K562 (cell line): ENCODE data around the gene VPS13D. TPM values are rescaled to one million over a fixed set of nuclear protein-coding genes. Genes with fewer than 3 reads are reported as not detected.

Experiments
- CBX5 ChIP-seq: IDR thresholded peaks from 2 replicates; pipeline ENCODE4 v1.6.1; 2014; ENCODE audit warnings: low read depth, borderline replicate concordance
- ETS2 ChIP-seq: IDR thresholded peaks from 2 replicates; pipeline ENCODE4 v1.6.1; 2016; ENCODE audit warnings: borderline replicate concordance, missing genetic modification characterization, mild to moderate bottlenecking, moderate library complexity, missing compliant biosample characterization; ENCODE audit not compliant: poor library complexity, severe bottlenecking
- HEY1 ChIP-seq: fragments of 250-450 bp; sonication (Bioruptor Pico); IDR thresholded peaks from 2 replicates; pipeline ENCODE4 v1.5.0; 2020; ENCODE audit warnings: mild to moderate bottlenecking, moderate library complexity, borderline replicate concordance
- HNRNPH1 ChIP-seq: fragments of 200-400 bp; formaldehyde crosslinking; optimal IDR thresholded peaks from 2 replicates; pipeline ENCODE3; 2017; ENCODE audit warnings: low read depth, mild to moderate bottlenecking, low read length, moderate library complexity
- KLF6 ChIP-seq: fragments of 250-450 bp; sonication (Bioruptor Pico); IDR thresholded peaks from 2 replicates; pipeline ENCODE4 v1.4.0; 2020; ENCODE audit warnings: mild to moderate bottlenecking, moderate library complexity, borderline replicate concordance
- RCOR1 ChIP-seq, 2 experiments: IDR thresholded peaks; 2 replicates each; pipeline ENCODE4 v1.6.1; 2012; ENCODE audit warnings: low read depth in 2 of 2, low read length in 2 of 2, borderline replicate concordance in 1 of 2, improper control_type of control experiment in 1 of 2
- TEAD2 ChIP-seq: fragments of 450-650 bp; IDR thresholded peaks from 2 replicates; pipeline ENCODE4 v1.6.1; 2016; ENCODE audit warnings: missing genetic modification characterization, control low read depth, missing compliant biosample characterization
- XRCC4 ChIP-seq: IDR thresholded peaks from one replicate; pipeline ENCODE4 v1.6.1; 2011; ENCODE audit not compliant: insufficient read depth, insufficient read length; ENCODE audit errors: extremely low read depth
- ZFX ChIP-seq: sonication (generic); formaldehyde crosslinking; IDR thresholded peaks from 2 replicates; pipeline ENCODE4 v1.8.0; 2022; ENCODE audit warnings: mild to moderate bottlenecking, missing genetic modification reagents, moderate library complexity
- ZKSCAN8 ChIP-seq: fragments of 200-800 bp; sonication (Bioruptor generic); IDR thresholded peaks from 2 replicates; pipeline ENCODE4 v1.6.1; 2016; ENCODE audit warnings: missing genetic modification characterization, missing compliant biosample characterization
- ZNF507 ChIP-seq: conservative IDR thresholded peaks from 2 replicates; pipeline ENCODE4 v1.6.1; 2017; ENCODE audit warnings: missing genetic modification characterization, missing compliant biosample characterization
- ZNF76 ChIP-seq: fragments of 250-450 bp; sonication (Bioruptor Pico); IDR thresholded peaks from 2 replicates; pipeline ENCODE4 v1.4.0; 2020; ENCODE audit warnings: mild to moderate bottlenecking, moderate library complexity, borderline replicate concordance
- polyA plus RNA-seq, 8 experiments: library from polyadenylated mRNA; depleted of rRNA in 4 of 8; stranded (reverse) in 5 of 8; unstranded in 3 of 8; fragments of >200 nt; fragmentation: Nextera tagmentation in 2 of 8; fragmentation: Illumina TruSeq in 1 of 8; extraction: Ambion mirVana in 2 of 8; extraction: Trizol in 1 of 8; gene quantifications; 2 replicates each; pipeline versions ENCODE4 v1.2.1 to v1.2.3, GENCODE V29; 2011 to 2014; ENCODE audit warnings: inconsistent platforms in 1 of 8, missing spikeins in 1 of 8
- total RNA-seq, 7 experiments: library from RNA; depleted of rRNA in 6 of 7; stranded (reverse); fragments of >200 nt in 6 of 7; fragmentation: Illumina TruSeq in 2 of 7; extraction: Trizol in 2 of 7; gene quantifications; 2 replicates each; pipeline versions ENCODE4 v1.2.1 to v1.2.3, GENCODE V29; 2011 to 2021; ENCODE audit warnings: low replicate concordance in 1 of 7
- TF ChIP-seq, protein P1 (sequence below): sonication (generic); formaldehyde crosslinking; IDR thresholded peaks from 2 replicates; pipeline ENCODE4 v1.8.1; 2023; ENCODE audit warnings: mild to moderate bottlenecking, missing genetic modification reagents
- TF ChIP-seq, protein P2 (sequence below): fragments of 450-650 bp; formaldehyde crosslinking; IDR thresholded peaks from 2 replicates; pipeline ENCODE4 v1.4.0; 2022; ENCODE audit warnings: mild to moderate bottlenecking, moderate library complexity
- TF ChIP-seq, protein P3 (sequence below): fragments of 450-650 bp; formaldehyde crosslinking; IDR thresholded peaks from 2 replicates; pipeline ENCODE4 v1.4.0; 2022; ENCODE audit warnings: missing genetic modification characterization
- TF ChIP-seq, protein P4 (sequence below), 2 experiments: fragments of 450-650 bp in 1 of 2; IDR thresholded peaks; 2 replicates each; pipeline ENCODE4 v1.6.1; 2011 to 2017; ENCODE audit warnings: low read depth in 2 of 2, antibody characterized with exemption in 1 of 2, borderline replicate concordance in 1 of 2, low read length in 1 of 2, mild to moderate bottlenecking in 1 of 2, mixed read lengths in 1 of 2; ENCODE audit not compliant: control insufficient read depth in 1 of 2
- TF ChIP-seq, protein P5 (sequence below), 2 experiments: fragments of 250-450 bp in 1 of 2; fragments of 450-650 bp in 1 of 2; sonication (Bioruptor Pico) in 1 of 2; IDR thresholded peaks; 2 replicates each; pipeline versions ENCODE4 v1.6.1 to v1.8.0; 2016 to 2021; ENCODE audit warnings: mild to moderate bottlenecking in 2 of 2, moderate library complexity in 2 of 2, missing compliant biosample characterization in 1 of 2, missing genetic modification characterization in 1 of 2
- TF ChIP-seq, protein P6 (sequence below): sonication (generic); formaldehyde crosslinking; IDR thresholded peaks from 2 replicates; pipeline ENCODE4 v1.8.0; 2022; ENCODE audit warnings: mild to moderate bottlenecking, missing genetic modification reagents

VPS13D gene
- total and polyA plus RNA-seq, 9 of the 15 experiments (the other 6 are each of a cell fraction or from before 2014, with no cell fraction given) = 6.1 to 51.5 (median 38.5) TPM

DNA sequence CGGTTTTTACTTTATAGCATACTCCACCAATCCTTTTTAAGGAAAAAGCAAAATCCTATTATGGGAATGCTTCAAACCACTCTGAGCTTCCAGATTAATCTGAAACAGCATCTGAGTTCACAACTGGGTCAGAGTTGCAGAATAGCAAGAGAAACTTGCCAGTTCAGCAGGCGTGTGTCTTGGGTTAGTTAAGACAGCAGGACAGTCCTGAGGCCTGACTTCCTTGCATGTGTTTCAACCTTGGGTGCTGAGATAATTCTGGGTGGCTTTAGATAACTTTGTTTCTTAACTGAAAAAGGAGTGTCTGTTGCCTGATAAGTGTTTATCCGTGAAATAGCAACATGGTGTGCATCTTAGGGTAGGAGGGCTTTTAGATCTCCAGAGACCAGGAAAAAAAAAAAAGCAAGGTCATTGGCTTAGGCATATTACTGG, 218.9 kb downstream of the VPS13D start (continued):
- TF ChIP-seq, protein P1, sequence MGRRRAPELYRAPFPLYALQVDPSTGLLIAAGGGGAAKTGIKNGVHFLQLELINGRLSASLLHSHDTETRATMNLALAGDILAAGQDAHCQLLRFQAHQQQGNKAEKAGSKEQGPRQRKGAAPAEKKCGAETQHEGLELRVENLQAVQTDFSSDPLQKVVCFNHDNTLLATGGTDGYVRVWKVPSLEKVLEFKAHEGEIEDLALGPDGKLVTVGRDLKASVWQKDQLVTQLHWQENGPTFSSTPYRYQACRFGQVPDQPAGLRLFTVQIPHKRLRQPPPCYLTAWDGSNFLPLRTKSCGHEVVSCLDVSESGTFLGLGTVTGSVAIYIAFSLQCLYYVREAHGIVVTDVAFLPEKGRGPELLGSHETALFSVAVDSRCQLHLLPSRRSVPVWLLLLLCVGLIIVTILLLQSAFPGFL (CRISPR knock-in tag) = no peak
- no peak for TF ChIP-seq TEAD2 (tag)
- peak; percentile 90; the same call in 1 of the 2 replicates for TF ChIP-seq ZKSCAN8 (CRISPR knock-in tag)
- TF ChIP-seq, protein P2, sequence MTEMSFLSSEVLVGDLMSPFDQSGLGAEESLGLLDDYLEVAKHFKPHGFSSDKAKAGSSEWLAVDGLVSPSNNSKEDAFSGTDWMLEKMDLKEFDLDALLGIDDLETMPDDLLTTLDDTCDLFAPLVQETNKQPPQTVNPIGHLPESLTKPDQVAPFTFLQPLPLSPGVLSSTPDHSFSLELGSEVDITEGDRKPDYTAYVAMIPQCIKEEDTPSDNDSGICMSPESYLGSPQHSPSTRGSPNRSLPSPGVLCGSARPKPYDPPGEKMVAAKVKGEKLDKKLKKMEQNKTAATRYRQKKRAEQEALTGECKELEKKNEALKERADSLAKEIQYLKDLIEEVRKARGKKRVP (CRISPR knock-in tag) = peak; percentile 80
- no peak for TF ChIP-seq XRCC4
- no peak for TF ChIP-seq ZNF507 (tag)
- no peak for TF ChIP-seq HNRNPH1
- TF ChIP-seq, protein P3, sequence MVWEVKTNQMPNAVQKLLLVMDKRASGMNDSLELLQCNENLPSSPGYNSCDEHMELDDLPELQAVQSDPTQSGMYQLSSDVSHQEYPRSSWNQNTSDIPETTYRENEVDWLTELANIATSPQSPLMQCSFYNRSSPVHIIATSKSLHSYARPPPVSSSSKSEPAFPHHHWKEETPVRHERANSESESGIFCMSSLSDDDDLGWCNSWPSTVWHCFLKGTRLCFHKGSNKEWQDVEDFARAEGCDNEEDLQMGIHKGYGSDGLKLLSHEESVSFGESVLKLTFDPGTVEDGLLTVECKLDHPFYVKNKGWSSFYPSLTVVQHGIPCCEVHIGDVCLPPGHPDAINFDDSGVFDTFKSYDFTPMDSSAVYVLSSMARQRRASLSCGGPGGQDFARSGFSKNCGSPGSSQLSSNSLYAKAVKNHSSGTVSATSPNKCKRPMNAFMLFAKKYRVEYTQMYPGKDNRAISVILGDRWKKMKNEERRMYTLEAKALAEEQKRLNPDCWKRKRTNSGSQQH (CRISPR knock-in tag) = peak; percentile 88
- peak; percentile 54; the same call in 1 of the 2 replicates for TF ChIP-seq ZFX (CRISPR knock-in tag)
- no peak for TF ChIP-seq ZNF76 (CRISPR knock-in tag)
- TF ChIP-seq ETS2 = no peak
- TF ChIP-seq RCOR1 (IDR thresholded peaks at IDR 0.05; ENCODE audit: borderline replicate concordance in 1 of 2, low read depth in 2 of 2, low read length in 2 of 2) = peak; percentile 91 to 98
- TF ChIP-seq, protein P4, sequence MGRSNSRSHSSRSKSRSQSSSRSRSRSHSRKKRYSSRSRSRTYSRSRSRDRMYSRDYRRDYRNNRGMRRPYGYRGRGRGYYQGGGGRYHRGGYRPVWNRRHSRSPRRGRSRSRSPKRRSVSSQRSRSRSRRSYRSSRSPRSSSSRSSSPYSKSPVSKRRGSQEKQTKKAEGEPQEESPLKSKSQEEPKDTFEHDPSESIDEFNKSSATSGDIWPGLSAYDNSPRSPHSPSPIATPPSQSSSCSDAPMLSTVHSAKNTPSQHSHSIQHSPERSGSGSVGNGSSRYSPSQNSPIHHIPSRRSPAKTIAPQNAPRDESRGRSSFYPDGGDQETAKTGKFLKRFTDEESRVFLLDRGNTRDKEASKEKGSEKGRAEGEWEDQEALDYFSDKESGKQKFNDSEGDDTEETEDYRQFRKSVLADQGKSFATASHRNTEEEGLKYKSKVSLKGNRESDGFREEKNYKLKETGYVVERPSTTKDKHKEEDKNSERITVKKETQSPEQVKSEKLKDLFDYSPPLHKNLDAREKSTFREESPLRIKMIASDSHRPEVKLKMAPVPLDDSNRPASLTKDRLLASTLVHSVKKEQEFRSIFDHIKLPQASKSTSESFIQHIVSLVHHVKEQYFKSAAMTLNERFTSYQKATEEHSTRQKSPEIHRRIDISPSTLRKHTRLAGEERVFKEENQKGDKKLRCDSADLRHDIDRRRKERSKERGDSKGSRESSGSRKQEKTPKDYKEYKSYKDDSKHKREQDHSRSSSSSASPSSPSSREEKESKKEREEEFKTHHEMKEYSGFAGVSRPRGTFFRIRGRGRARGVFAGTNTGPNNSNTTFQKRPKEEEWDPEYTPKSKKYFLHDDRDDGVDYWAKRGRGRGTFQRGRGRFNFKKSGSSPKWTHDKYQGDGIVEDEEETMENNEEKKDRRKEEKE (IDR thresholded peaks at IDR 0.05; ENCODE audit: borderline replicate concordance in 1 of 2, control insufficient read depth in 1 of 2, low read depth in 2 of 2, low read length in 1 of 2) = peak in 1 of 2 experiments; percentile 94; a peak in 1 of 4 replicates
- TF ChIP-seq, protein P5, sequence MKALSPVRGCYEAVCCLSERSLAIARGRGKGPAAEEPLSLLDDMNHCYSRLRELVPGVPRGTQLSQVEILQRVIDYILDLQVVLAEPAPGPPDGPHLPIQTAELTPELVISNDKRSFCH (CRISPR knock-in tag; IDR thresholded peaks at IDR 0.05) = no peak
- TF ChIP-seq, protein P5 (tag; IDR thresholded peaks at IDR 0.05) = peak; percentile 89
- TF ChIP-seq, protein P6, sequence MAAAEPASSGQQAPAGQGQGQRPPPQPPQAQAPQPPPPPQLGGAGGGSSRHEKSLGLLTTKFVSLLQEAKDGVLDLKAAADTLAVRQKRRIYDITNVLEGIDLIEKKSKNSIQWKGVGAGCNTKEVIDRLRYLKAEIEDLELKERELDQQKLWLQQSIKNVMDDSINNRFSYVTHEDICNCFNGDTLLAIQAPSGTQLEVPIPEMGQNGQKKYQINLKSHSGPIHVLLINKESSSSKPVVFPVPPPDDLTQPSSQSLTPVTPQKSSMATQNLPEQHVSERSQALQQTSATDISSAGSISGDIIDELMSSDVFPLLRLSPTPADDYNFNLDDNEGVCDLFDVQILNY (CRISPR knock-in tag) = no peak
- 0 out of 2 replicates have a peak, but pooled peaks have one; percentile 44 for TF ChIP-seq CBX5
- 0 out of 2 replicates have a peak, but pooled peaks have one; percentile 74 for TF ChIP-seq KLF6 (CRISPR knock-in tag)
- peak; percentile 91 for TF ChIP-seq HEY1 (CRISPR knock-in tag)
